Sigmoid colon (tissue), 4 donors: ENCODE data around the gene SRGN.

Experiments
- CTCF ChIP-seq, 4 experiments: fragments of 450-650 bp in 3 of 4; fragments of 200-600 bp in 1 of 4; IDR thresholded peaks; one replicate each; pipeline ENCODE4 v1.5.1; 2016 to 2019; ENCODE audit warnings: antibody characterized with exemption in 4 of 4, mild to moderate bottlenecking in 3 of 4, moderate library complexity in 2 of 4
- POLR2AphosphoS5 ChIP-seq, 4 donors: sonication (generic); formaldehyde crosslinking; IDR thresholded peaks; one replicate each; pipeline ENCODE4 v1.6.1; 2017; ENCODE audit warnings: antibody characterized with exemption in 4 of 4

GRCh38 chr10:69049566-69049961 lies 38.3 kb upstream of the SRGN start:
- peak in 1 of 4 donors; percentile 30 for TF ChIP-seq POLR2AphosphoS5 (IDR thresholded peaks at IDR 0.05)
- no peak for TF ChIP-seq CTCF (IDR thresholded peaks at IDR 0.05)
